ENCODE results near the gene LRRC25.
"Not testable (repeated sequence)": the region's sequence is repeated elsewhere in the genome, so short reads cannot be mapped to it uniquely, and the experiment has no call there.

Gene LRRC25

DNA sequence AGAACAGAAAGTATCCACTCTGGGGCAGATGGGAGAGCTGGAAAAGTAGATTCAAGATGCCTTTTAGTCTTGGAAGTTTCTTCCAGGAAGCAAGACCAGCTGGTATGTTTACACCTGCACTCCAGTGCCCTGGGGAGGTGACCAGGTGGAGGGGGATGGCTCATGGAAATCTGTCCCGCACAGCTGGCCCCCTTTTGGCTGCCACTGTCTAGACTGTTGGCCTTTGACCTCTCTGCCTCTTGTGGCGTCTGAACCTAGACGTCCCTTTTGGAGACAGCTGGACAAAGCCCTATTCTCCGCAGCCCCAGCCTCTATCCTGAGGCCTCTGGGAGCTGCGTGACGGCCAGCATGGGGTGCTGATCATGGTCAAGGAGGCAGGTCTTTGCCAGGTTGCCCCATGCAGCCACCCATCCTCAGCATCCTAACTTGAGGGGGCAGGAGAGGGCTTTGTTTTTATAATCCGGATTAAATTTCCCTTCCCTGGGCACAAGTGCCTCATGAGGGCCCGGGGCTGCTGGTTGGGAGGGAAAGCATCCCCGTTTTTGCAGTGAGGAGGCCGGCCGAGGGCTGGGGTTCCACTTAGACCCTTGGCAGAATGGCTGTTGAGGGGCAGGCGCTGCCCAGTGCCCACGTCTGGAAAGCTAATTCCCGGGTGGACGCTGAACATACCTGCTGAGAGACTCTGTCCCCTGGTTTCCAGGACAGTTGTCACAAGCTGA, 28.8 kb downstream of the LRRC25 start:
- no peaks in the 10 kb centered on the region for H3K27me3 ChIP-seq (replicated peaks; ENCODE audit: control insufficient read depth, insufficient read depth, low read length)
- TF ChIP-seq, protein P1, sequence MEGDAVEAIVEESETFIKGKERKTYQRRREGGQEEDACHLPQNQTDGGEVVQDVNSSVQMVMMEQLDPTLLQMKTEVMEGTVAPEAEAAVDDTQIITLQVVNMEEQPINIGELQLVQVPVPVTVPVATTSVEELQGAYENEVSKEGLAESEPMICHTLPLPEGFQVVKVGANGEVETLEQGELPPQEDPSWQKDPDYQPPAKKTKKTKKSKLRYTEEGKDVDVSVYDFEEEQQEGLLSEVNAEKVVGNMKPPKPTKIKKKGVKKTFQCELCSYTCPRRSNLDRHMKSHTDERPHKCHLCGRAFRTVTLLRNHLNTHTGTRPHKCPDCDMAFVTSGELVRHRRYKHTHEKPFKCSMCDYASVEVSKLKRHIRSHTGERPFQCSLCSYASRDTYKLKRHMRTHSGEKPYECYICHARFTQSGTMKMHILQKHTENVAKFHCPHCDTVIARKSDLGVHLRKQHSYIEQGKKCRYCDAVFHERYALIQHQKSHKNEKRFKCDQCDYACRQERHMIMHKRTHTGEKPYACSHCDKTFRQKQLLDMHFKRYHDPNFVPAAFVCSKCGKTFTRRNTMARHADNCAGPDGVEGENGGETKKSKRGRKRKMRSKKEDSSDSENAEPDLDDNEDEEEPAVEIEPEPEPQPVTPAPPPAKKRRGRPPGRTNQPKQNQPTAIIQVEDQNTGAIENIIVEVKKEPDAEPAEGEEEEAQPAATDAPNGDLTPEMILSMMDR (IDR thresholded peaks at IDR 0.05; ENCODE audit: insufficient read depth, low read length, poor library complexity, severe bottlenecking), result no peak
- H3K36me3 ChIP-seq (ENCODE audit: control insufficient read depth, insufficient read depth, low read length), result peaks cover 4% of the 10 kb centered on the region
- no peak overlapping the region for H3K4me3 ChIP-seq (replicated peaks; ENCODE audit: low read depth, low read length)
- DNase-seq (ENCODE audit: extremely low read depth, insufficient read length), result no peak

DNA sequence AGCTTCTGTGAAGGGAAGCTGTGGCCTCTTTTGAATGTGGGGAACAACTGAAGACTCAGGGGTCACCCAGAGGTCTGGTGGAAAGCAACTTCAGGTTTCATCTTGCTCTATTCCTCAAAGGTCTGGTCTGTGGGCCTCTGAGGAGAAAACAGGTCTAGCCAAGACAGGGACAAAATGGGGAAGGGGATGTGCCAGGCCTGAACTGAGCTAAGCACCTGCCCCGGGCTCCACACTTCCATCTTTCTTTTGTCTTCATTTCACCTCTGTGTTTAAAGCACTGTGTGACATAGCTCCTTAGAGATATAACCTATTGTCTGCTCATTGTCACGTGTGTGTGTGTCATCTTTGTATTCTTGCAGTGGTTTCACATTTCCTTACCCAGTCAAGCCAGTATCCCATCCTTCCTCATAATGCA, 31.4 kb downstream of the LRRC25 start:
- no peak for DNase-seq (ENCODE audit: extremely low read depth, insufficient read length)
- Histone ChIP-seq H3K4me3 (replicated peaks; ENCODE audit: low read depth, low read length) (no peak overlapping the region), H3K27me3 (replicated peaks; ENCODE audit: control insufficient read depth, insufficient read depth, low read length) (no peaks in the 10 kb centered on the region), H3K36me3 (ENCODE audit: control insufficient read depth, insufficient read depth, low read length) (peaks cover 8% of the 10 kb centered on the region)
- TF ChIP-seq, protein P1 (IDR thresholded peaks at IDR 0.05; ENCODE audit: insufficient read depth, low read length, poor library complexity, severe bottlenecking), result no peak

DNA sequence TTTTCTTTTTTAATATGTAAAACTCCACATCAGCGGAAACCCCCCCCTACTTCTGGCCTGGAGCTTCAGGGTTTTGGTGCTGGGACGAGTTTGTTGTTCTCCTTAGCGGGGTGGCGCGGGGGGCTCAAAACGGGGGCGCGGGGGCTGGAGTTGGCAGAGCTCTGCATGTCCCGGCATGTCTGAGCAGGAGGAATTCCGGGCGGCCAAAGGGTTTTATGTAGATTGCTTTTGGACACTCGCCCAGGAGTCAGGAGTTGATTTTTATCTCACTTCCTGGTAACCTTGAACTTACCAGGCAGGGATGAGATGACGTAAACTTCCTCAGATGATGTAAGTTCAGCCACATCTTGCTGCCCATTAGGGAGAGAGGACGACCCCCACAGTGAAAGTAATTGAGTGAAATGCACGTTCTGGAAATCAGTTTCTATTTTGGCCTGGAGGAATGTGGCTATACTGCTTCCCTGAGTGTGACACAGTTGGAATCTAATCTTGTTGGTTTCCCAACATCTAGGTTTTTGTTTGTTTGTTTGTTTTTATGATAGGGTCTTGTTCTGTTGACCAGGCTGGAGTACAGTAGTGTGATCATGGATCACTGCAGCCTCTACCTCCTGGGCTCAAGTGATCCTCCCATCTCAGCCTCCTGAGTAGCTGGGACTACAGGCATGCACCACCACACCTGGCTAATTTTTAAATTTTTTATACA, 32.4 kb downstream of the LRRC25 start:
- Histone ChIP-seq H3K4me3 (replicated peaks; ENCODE audit: low read depth, low read length) (no peak overlapping the region), H3K36me3 (ENCODE audit: control insufficient read depth, insufficient read depth, low read length) (peaks cover 8% of the 10 kb centered on the region), H3K27me3 (replicated peaks; ENCODE audit: control insufficient read depth, insufficient read depth, low read length) (no peaks in the 10 kb centered on the region)
- no peak for DNase-seq (ENCODE audit: extremely low read depth, insufficient read length)
- TF ChIP-seq, protein P1 (IDR thresholded peaks at IDR 0.05; ENCODE audit: insufficient read depth, low read length, poor library complexity, severe bottlenecking), result no peak

DNA sequence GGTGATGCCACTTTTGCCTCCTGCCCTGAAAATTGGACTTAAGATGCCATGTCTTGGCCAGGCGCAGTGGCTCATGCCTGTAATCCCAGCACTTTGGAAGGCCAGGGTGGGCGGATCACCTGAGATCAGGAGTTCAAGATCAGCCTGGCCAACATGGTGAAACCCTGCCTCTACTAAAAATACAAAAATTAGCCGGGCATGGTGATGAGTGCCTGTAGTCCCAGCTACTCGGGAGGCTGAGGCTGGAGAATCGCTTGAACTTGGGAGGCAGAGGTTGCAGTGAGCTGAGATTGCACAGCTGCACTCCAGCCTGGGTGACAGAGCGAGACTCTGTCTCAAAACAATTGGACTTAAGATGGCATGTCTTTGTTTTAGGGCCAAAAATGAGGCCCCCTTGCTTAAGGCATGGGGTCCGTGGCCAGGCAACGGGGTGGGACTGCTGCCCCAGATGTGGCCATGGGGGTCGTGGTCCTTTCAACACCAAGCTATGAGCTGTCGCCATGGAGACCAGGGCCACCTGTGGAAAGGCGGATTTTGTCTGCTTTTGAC, 33.1 kb downstream of the LRRC25 start:
- H3K27me3 ChIP-seq (replicated peaks; ENCODE audit: control insufficient read depth, insufficient read depth, low read length); H3K4me3 ChIP-seq (replicated peaks; ENCODE audit: low read depth, low read length); DNase-seq (ENCODE audit: extremely low read depth, insufficient read length): not testable (repeated sequence)
- peaks cover 11% of the 10 kb centered on the region for H3K36me3 ChIP-seq (ENCODE audit: control insufficient read depth, insufficient read depth, low read length)

DNA sequence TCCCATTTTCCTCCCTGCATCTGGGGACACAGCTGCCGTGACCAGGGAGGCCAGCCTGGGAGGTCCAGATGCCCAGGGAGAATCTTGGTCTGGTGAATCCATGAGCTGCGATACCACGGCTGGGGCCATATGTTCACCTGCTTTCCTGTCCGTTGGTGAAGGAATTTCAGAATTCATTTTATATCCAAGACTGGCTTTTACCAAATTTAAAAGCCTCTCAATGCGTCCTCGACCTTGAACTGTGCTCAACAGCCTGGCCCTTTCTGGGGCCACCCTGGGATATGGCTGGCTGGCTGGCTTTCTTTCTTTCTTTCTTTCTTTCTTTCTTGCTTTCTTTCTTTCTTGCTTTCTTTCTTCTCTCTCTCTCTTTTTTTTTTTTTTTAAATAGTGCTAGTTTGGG, 33.6 kb downstream of the LRRC25 start:
- no peaks in the 10 kb centered on the region for H3K27me3 ChIP-seq (replicated peaks; ENCODE audit: control insufficient read depth, insufficient read depth, low read length)
- TF ChIP-seq, protein P1 (IDR thresholded peaks at IDR 0.05; ENCODE audit: insufficient read depth, low read length, poor library complexity, severe bottlenecking), result no peak
- DNase-seq (ENCODE audit: extremely low read depth, insufficient read length), result no peak
- H3K36me3 ChIP-seq (ENCODE audit: control insufficient read depth, insufficient read depth, low read length), result peaks cover 13% of the 10 kb centered on the region
- H3K4me3 ChIP-seq (replicated peaks; ENCODE audit: low read depth, low read length), result no peak overlapping the region

DNA sequence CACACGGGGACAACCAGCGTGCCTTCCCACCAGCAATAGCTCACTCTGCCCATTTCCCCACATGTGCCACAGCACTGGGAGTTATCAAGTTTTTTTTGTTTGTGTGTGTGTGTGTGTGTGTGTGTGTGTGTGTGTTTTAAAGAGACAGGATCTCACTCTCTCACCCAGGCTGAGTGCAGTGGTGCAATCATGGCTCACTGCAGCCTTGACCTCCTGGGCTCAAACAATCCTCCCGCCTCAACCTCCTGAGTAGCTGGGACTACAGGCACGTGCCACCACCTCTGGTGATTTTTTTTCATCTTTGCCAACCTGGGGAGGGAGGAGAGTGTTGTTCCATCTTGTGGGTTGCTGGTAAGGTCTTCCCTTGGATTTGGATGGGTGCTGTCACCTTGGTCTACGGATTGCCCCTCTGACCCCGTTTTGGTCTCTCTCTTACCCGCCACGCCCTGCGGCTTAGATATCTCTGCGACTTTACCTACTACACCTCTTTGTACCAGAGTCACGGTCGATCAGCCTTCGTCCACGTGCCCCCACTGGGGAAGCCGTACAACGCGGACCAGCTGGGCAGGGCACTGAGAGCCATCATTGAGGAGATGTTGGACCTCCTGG, 34.4 kb downstream of the LRRC25 start:
- DNase-seq (ENCODE audit: extremely low read depth, insufficient read length), result no peak

More for the DNA sequence above, 34.4 kb downstream of the LRRC25 start:
- Histone ChIP-seq H3K27me3 (replicated peaks; ENCODE audit: control insufficient read depth, insufficient read depth, low read length) (no peaks in the 10 kb centered on the region), H3K4me3 (replicated peaks; ENCODE audit: low read depth, low read length) (no peak overlapping the region), H3K36me3 (ENCODE audit: control insufficient read depth, insufficient read depth, low read length) (peaks cover 13% of the 10 kb centered on the region)
- TF ChIP-seq, protein P1 (IDR thresholded peaks at IDR 0.05; ENCODE audit: insufficient read depth, low read length, poor library complexity, severe bottlenecking), result no peak
